ENCODE data around the gene SERPINA4.
"Not testable (repeated sequence)": the region's sequence is repeated elsewhere in the genome, so short reads cannot be mapped to it uniquely, and the experiment has no call there.

The SERPINA4 gene

GRCh38 chr14:94593749-94594431 is 32.6 kb downstream of the SERPINA4 start:
- no peak for DNase-seq

GRCh38 chr14:94594441-94594840 is 33.2 kb downstream of the SERPINA4 start:
- no peak for DNase-seq

GRCh38 chr14:94595912-94596311 is 34.7 kb downstream of the SERPINA4 start:
- DNase-seq, result no peak

GRCh38 chr14:94596361-94596760 is 35.1 kb downstream of the SERPINA4 start:
- DNase-seq, result no peak

- DNase-seq, result no peak
Measured at GRCh38 chr14:94597788-94598187, 36.5 kb downstream of the SERPINA4 start.

GRCh38 chr14:94598506-94598815 is 37.2 kb downstream of the SERPINA4 start:
- no peak for DNase-seq

- DNase-seq, result no peak
Measured at GRCh38 chr14:94598816-94599655, 37.8 kb downstream of the SERPINA4 start.

GRCh38 chr14:94599656-94600004 is 38.4 kb downstream of the SERPINA4 start:
- no peak for DNase-seq

GRCh38 chr14:94600148-94600545 is 38.9 kb downstream of the SERPINA4 start:
- DNase-seq, result no peak

GRCh38 chr14:94601884-94602391 is 40.7 kb downstream of the SERPINA4 start:
- DNase-seq, result no peak

GRCh38 chr14:94602722-94603121 is 41.5 kb downstream of the SERPINA4 start:
- DNase-seq, result no peak

- DNase-seq, result no peak
Measured at GRCh38 chr14:94605361-94605760, 44.1 kb downstream of the SERPINA4 start.

- DNase-seq, result not testable (repeated sequence)
Measured at GRCh38 chr14:94608966-94609365, 47.7 kb downstream of the SERPINA4 start.

- no peak for DNase-seq
Measured at GRCh38 chr14:94611179-94611578, 49.9 kb downstream of the SERPINA4 start.

GRCh38 chr14:94612174-94612573 is 50.9 kb downstream of the SERPINA4 start, which contains the start of gene SERPINA3:
Gene SERPINA3, plus strand, starts transcription at chr14:94612391. Its CDS starts 2,051 bp downstream, at chr14:94614442.
- DNase-seq, result no peak

- no peak for DNase-seq
Measured at GRCh38 chr14:94612580-94613554, 51.6 kb downstream of the SERPINA4 start.

- no peak for DNase-seq
Measured at GRCh38 chr14:94613720-94614644, 52.7 kb downstream of the SERPINA4 start.

GRCh38 chr14:94614802-94615201 is 53.6 kb downstream of the SERPINA4 start:
- no peak for DNase-seq

- no peak for DNase-seq
Measured at GRCh38 chr14:94615254-94615653, 54.0 kb downstream of the SERPINA4 start.

- DNase-seq, result no peak
Measured at GRCh38 chr14:94615823-94616570, 54.8 kb downstream of the SERPINA4 start.

- no peak for DNase-seq
Measured at GRCh38 chr14:94617366-94617941, 56.2 kb downstream of the SERPINA4 start.

Measured in activated naive CD4-positive, alpha-beta T cell treated with anti-CD3 and anti-CD28 coated beads, Interleukin-2, amount 50 U/mL, for 16 hours (primary cell).